HG03469 (cell line): ENCODE results near the gene CTCFL.

ENCODE experiments used
- ATAC-seq: cut with Tn5 transposase; IDR thresholded peaks from one replicate; pipeline ENCODE4 v1.9.1; 2021; ENCODE audit warnings: mild to moderate bottlenecking, moderate library complexity, moderate number of reproducible peaks; ENCODE audit not compliant: unreplicated experiment

CTCFL gene

DNA sequence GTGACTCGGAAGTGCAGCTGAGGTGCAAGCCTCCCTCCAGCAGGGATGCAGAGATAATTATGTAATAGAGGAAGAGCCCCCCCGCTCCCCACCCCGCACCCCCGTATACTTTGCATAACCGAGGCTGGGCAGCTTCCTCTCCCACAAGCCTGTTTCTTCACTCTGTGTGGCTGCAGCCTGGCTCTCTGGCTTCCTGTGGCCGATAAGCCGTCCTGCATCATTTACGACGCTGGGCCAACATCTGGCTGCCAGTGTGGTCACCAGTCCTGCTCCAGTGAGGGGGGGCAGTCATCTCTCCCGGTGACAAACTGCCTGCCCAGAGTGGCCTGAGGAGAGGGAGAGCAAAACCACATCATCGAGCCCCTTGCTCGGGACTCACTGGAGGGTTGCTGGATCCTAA lies 74.5 kb downstream of the CTCFL start:
- ATAC-seq = peak; percentile 68

DNA sequence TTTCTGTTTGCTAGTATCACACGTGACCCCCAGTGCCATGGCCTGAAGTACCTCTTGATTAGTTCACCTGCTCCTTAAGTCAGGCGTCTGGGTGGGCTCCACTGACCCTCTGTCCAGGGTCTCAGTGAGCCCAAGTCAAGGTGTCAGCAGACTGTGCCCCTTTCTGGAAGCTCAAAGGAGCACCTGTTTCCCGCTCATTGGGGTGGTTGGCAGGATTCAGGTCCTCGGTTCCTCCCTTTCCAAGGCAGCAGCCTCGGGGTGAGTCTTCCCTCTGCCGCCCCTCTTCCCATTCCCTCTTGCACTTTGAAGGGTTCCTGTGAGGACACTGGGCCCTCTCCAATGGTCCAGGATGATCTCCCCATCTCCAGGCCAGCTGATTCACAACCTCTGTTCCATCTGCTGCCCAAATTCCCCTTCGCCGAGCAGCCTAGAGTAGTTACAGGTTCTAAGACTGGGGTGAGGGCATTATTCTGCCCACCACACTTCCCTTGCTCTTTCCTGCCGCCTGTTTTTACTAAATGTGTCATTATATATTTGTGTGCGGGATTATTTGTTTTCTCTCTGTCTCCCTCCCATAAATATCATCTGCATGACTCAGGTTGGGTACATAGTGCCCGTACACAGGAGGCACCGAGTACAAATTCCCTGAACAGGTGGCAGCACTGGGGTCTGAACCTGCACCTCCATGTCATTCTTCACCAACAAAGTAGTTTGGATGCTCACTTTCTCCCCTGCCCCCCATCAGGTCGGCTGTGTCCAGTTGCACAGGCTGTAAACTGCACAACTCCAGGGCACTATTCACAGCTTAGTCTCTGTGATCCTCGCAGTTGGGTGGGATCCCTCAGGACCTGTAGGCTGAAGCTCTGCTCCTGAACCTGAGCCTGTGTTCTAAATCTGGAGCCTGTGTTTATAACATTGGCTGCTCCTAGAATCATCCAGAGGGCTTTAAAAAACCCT lies 75.3 kb downstream of the CTCFL start:
- no peak for ATAC-seq

DNA sequence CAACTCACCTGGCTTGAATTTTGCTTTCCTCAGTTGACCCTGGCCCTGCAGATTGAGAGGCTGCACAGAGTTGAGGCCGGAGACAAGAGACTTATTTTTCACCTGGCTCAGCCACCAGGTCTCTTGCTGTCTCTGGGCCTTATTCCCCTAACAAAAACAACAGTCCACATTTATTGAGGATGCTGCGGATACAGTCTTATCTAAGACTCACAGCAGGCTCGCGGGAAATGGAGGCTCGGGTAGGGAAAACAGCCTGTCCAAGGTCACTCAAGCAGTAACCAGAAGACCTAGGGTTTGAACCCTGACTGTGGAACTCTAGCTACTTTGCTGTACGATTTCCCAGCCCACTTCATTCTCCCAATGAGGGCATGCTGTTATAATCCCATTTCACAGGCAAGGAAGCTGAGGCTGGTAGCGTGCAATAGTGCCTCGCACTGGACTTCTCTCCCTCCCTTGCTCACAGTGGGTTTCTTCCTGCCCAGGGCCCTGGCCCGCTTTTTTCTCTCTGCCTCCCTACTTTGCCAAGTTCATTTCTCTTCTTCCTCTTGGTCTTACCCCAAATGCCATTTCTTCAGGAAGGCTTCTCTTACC lies 76.1 kb downstream of the CTCFL start:
- no peak for ATAC-seq
